Stomach smooth muscle (tissue), 2 donors: ENCODE data around the gene FGG.

Source experiments
- H3K27ac ChIP-seq: one replicate; pipeline ENCODE4 v1.7.0; 2013; ENCODE audit warnings: mild to moderate bottlenecking, low read length, inconsistent platforms
- H3K27me3 ChIP-seq, 2 donors: one replicate each; pipeline ENCODE4 v1.7.0; 2013; ENCODE audit warnings: low read length in 2 of 2; ENCODE audit not compliant: insufficient read depth in 2 of 2, control insufficient read depth in 1 of 2
- H3K36me3 ChIP-seq, 2 donors: one replicate each; pipeline ENCODE4 v1.7.0; 2013; ENCODE audit warnings: low read length in 2 of 2; ENCODE audit not compliant: control insufficient read depth in 2 of 2, insufficient read depth in 2 of 2
- H3K4me1 ChIP-seq: one replicate; pipeline ENCODE4 v1.7.0; 2013; ENCODE audit warnings: low read length; ENCODE audit not compliant: control insufficient read depth, insufficient read depth
- H3K4me3 ChIP-seq, 2 donors: one replicate each; pipeline ENCODE4 v1.7.0; 2013; ENCODE audit warnings: low read length in 2 of 2
- H3K9ac ChIP-seq, 2 donors: one replicate each; pipeline ENCODE4 v1.7.0; 2013; ENCODE audit warnings: low read length in 2 of 2, mild to moderate bottlenecking in 1 of 2
- H3K9me3 ChIP-seq, 2 donors: one replicate each; pipeline ENCODE4 v1.7.0; 2013; ENCODE audit warnings: low read length in 2 of 2; ENCODE audit not compliant: control insufficient read depth in 2 of 2
- donor health status: healthy.
- donor health status: Pancreatic carcinoma.

Gene FGG

GRCh38 chr4:154625971-154626370 is 13.5 kb upstream of the FGG start:
- Histone ChIP-seq H3K4me3 (no peak overlapping the region), H3K4me1 (peaks cover 4% of the 10 kb centered on the region), H3K27ac (no peak overlapping the region), H3K27me3 (no peaks in the 10 kb centered on the region), H3K9me3 (no peaks in the 10 kb centered on the region), H3K9ac (no peak overlapping the region), H3K36me3 (no peaks in the 10 kb centered on the region)

- Histone ChIP-seq H3K9me3 (no peaks in the 10 kb centered on the region), H3K4me1 (peaks cover 4% of the 10 kb centered on the region), H3K27ac (no peak overlapping the region), H3K4me3 (no peak overlapping the region), H3K9ac (no peak overlapping the region), H3K36me3 (no peaks in the 10 kb centered on the region), H3K27me3 (no peaks in the 10 kb centered on the region)
These were observed 11.5 kb upstream of the FGG start for GRCh38 chr4:154623995-154624394.

GRCh38 chr4:154623436-154623835 is 11.0 kb upstream of the FGG start:
- H3K27me3 ChIP-seq: no peaks in the 10 kb centered on the region
- H3K9ac ChIP-seq: no peak overlapping the region
- peaks cover 4% of the 10 kb centered on the region for H3K4me1 ChIP-seq
- no peak overlapping the region for H3K4me3 ChIP-seq
- no peak overlapping the region for H3K27ac ChIP-seq
- no peaks in the 10 kb centered on the region for H3K36me3 ChIP-seq
- no peaks in the 10 kb centered on the region for H3K9me3 ChIP-seq

- H3K9ac ChIP-seq: no peak overlapping the region
- peaks cover 4% of the 10 kb centered on the region for H3K4me1 ChIP-seq
- H3K27me3 ChIP-seq: no peaks in the 10 kb centered on the region
- H3K9me3 ChIP-seq: no peaks in the 10 kb centered on the region
- H3K4me3 ChIP-seq: no peak overlapping the region
- no peak overlapping the region for H3K27ac ChIP-seq
- H3K36me3 ChIP-seq: no peaks in the 10 kb centered on the region
These were observed 10.1 kb upstream of the FGG start for GRCh38 chr4:154622598-154622997.

GRCh38 chr4:154620111-154620510 is 7.7 kb upstream of the FGG start:
- Histone ChIP-seq H3K27me3 (no peaks in the 10 kb centered on the region), H3K27ac (no peak overlapping the region), H3K4me3 (no peak overlapping the region), H3K9ac (no peak overlapping the region), H3K36me3 (no peaks in the 10 kb centered on the region), H3K9me3 (no peaks in the 10 kb centered on the region), H3K4me1 (no peaks in the 10 kb centered on the region)

GRCh38 chr4:154618708-154619315 is 6.4 kb upstream of the FGG start:
- Histone ChIP-seq H3K9me3 (no peaks in the 10 kb centered on the region), H3K9ac (no peak overlapping the region), H3K4me1 (no peaks in the 10 kb centered on the region), H3K27ac (no peak overlapping the region), H3K4me3 (no peak overlapping the region), H3K27me3 (no peaks in the 10 kb centered on the region), H3K36me3 (no peaks in the 10 kb centered on the region)

GRCh38 chr4:154617820-154618317 is 5.4 kb upstream of the FGG start:
- Histone ChIP-seq H3K9me3 (no peaks in the 10 kb centered on the region), H3K27ac (no peak overlapping the region), H3K36me3 (no peaks in the 10 kb centered on the region), H3K9ac (no peak overlapping the region), H3K27me3 (no peaks in the 10 kb centered on the region), H3K4me1 (no peaks in the 10 kb centered on the region), H3K4me3 (no peak overlapping the region)

GRCh38 chr4:154616731-154617130 is 4.3 kb upstream of the FGG start:
- H3K27ac ChIP-seq: no peak overlapping the region
- H3K36me3 ChIP-seq: no peaks in the 10 kb centered on the region
- H3K9ac ChIP-seq: no peak overlapping the region
- no peaks in the 10 kb centered on the region for H3K9me3 ChIP-seq
- H3K4me1 ChIP-seq: no peaks in the 10 kb centered on the region
- H3K27me3 ChIP-seq: no peaks in the 10 kb centered on the region
- H3K4me3 ChIP-seq: no peak overlapping the region

- Histone ChIP-seq H3K27ac (no peak overlapping the region), H3K4me3 (no peak overlapping the region), H3K9ac (no peak overlapping the region), H3K9me3 (no peaks in the 10 kb centered on the region), H3K4me1 (no peaks in the 10 kb centered on the region), H3K27me3 (no peaks in the 10 kb centered on the region), H3K36me3 (no peaks in the 10 kb centered on the region)
These were observed 3.8 kb upstream of the FGG start for GRCh38 chr4:154616287-154616686.

GRCh38 chr4:154615211-154615610 is 2.8 kb upstream of the FGG start:
- Histone ChIP-seq H3K9ac (no peak overlapping the region), H3K36me3 (no peaks in the 10 kb centered on the region), H3K4me1 (no peaks in the 10 kb centered on the region), H3K27me3 (no peaks in the 10 kb centered on the region), H3K9me3 (no peaks in the 10 kb centered on the region), H3K4me3 (no peak overlapping the region), H3K27ac (no peak overlapping the region)

GRCh38 chr4:154614306-154614705 is 1.9 kb upstream of the FGG start:
- Histone ChIP-seq H3K4me1 (no peaks in the 10 kb centered on the region), H3K9me3 (no peaks in the 10 kb centered on the region), H3K4me3 (no peak overlapping the region), H3K9ac (no peak overlapping the region), H3K27ac (no peak overlapping the region), H3K36me3 (no peaks in the 10 kb centered on the region), H3K27me3 (no peaks in the 10 kb centered on the region)
